GM19395 (cell line): ENCODE data around the gene KIF17.

ENCODE experiments used
- ATAC-seq: cut with Tn5 transposase; IDR thresholded peaks from one replicate; pipeline ENCODE4 v1.9.1; 2021; ENCODE audit warnings: mild to moderate bottlenecking, moderate library complexity; ENCODE audit not compliant: unreplicated experiment

KIF17 gene

GRCh38 chr1:20717452-20718342 lies at the start of gene KIF17:
TSS of gene KIF17 (minus strand) at chr1:20718007. CDS start at chr1:20717706, 301 bp downstream.
- ATAC-seq, result no peak

GRCh38 chr1:20767271-20767670 lies 49.5 kb upstream of the KIF17 start:
- no peak for ATAC-seq

- ATAC-seq, result no peak
Measured at GRCh38 chr1:20763417-20763816, 45.6 kb upstream of the KIF17 start.

GRCh38 chr1:20760322-20760721 lies 42.5 kb upstream of the KIF17 start:
- no peak for ATAC-seq

GRCh38 chr1:20753589-20753988 lies 35.8 kb upstream of the KIF17 start:
- no peak for ATAC-seq

- no peak for ATAC-seq
Measured at GRCh38 chr1:20751462-20751990, 33.7 kb upstream of the KIF17 start.

GRCh38 chr1:20742671-20743070 lies 24.9 kb upstream of the KIF17 start:
- no peak for ATAC-seq

- ATAC-seq, result no peak
Measured at GRCh38 chr1:20740781-20741180, 23.0 kb upstream of the KIF17 start.

- ATAC-seq, result no peak
Measured at GRCh38 chr1:20739225-20739624, 21.4 kb upstream of the KIF17 start.

- ATAC-seq, result no peak
Measured at GRCh38 chr1:20735581-20736111, 17.8 kb upstream of the KIF17 start.

GRCh38 chr1:20733360-20733975 lies 15.7 kb upstream of the KIF17 start:
- no peak for ATAC-seq

- ATAC-seq, result peak; percentile 63
Measured at GRCh38 chr1:20732588-20733359, 15.0 kb upstream of the KIF17 start, which contains the start of gene SH2D5. TSS of gene SH2D5 (minus strand) at chr1:20732703. CDS start at chr1:20728044, 4,659 bp downstream.

- ATAC-seq, result peak; percentile 42
Measured at GRCh38 chr1:20732071-20732587, 14.3 kb upstream of the KIF17 start.

- ATAC-seq, result no peak
Measured at GRCh38 chr1:20731057-20731991, 13.5 kb upstream of the KIF17 start.

- no peak for ATAC-seq
Measured at GRCh38 chr1:20730690-20731056, 12.9 kb upstream of the KIF17 start.

GRCh38 chr1:20729990-20730689 lies 12.3 kb upstream of the KIF17 start:
- ATAC-seq, result no peak

- no peak for ATAC-seq
Measured at GRCh38 chr1:20729155-20729931, 11.5 kb upstream of the KIF17 start.
